ENCODE data around the gene JAK3. TPM values are rescaled to one million over a fixed set of nuclear protein-coding genes. Genes with fewer than 3 reads are reported as not detected.

JAK3 gene
- total and polyA plus RNA-seq, 2 of the 13 experiments (the other 11 are each of a cell fraction or from before 2014, with no cell fraction given): 3.4 to 18.6 TPM

DNA sequence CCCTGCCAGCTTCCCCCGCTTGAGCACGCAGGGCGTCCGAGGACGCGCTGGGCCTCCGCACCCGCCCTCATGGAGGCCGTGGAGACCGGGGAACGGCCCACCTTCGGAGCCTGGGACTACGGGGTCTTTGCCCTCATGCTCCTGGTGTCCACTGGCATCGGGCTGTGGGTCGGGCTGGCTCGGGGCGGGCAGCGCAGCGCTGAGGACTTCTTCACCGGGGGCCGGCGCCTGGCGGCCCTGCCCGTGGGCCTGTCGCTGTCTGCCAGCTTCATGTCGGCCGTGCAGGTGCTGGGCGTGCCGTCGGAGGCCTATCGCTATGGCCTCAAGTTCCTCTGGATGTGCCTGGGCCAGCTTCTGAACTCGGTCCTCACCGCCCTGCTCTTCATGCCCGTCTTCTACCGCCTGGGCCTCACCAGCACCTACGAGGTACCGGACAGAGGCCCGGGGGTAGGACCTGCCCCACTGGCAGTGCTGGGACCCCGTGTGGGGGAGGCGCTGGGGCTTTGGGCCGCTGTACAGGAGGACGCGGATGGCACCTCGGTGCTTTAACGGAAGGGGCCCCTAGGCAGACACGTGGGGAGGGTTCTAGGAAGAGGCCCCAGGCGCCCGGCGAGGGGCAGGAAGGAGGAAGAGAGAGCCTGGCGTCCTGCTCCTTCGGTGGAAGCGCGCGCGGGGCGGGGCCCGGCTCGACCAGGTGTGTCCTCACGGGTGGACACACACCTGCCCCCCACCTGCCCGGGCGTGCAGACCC is 24.6 kb upstream of the JAK3 start:
- DNase-seq (ENCODE audit: low spot score) (no peak), FAIRE-seq (no peak), ATAC-seq (no peak)
- no TSS peak for BruUV-seq (replicated peaks)
- Histone ChIP-seq H3K4me3 (replicated peaks in 1 of 3; ENCODE audit: insufficient read depth in 1 of 3, low read depth in 2 of 3, low read length in 3 of 3) (peak overlapping the region in 1 of 3 experiments; percentile 55; a peak in 2 of 6 replicates), H3K27me3 (ENCODE audit: control insufficient read depth in 1 of 2, insufficient read depth in 2 of 2, low read length in 2 of 2) (peaks cover 6 to 38% of the 10 kb centered on the region in 2 experiments), H3K9ac (ENCODE audit: insufficient read depth, low read depth, low read length) (no peak overlapping the region), H3K4me1 (ENCODE audit: insufficient read depth, low read length) (peaks cover 21% of the 10 kb centered on the region), H3K4me2 (ENCODE audit: low read depth, low read length) (peak overlapping the region; percentile 49; the same call in 1 of the 2 replicates), H4K20me1 (ENCODE audit: insufficient read depth, low read length) (no peaks in the 10 kb centered on the region), H3K27ac (ENCODE audit: extremely low read length, insufficient read depth, low read length) (no peak overlapping the region), H2AFZ (ENCODE audit: low read length) (no peak overlapping the region), H3K36me3 (replicated peaks in 1 of 2; ENCODE audit: control insufficient read depth in 1 of 2, insufficient read depth in 2 of 2, low read length in 2 of 2) (no peaks in the 10 kb centered on the region), H3K9me3 (ENCODE audit: low read length) (no peaks in the 10 kb centered on the region), H3K79me2 (ENCODE audit: insufficient read depth, low read length) (no peaks in the 10 kb centered on the region)
- in situ Hi-C loops (cut with HindIII; ENCODE audit: extremely low pct_ligation_motif_present, low pct_unique_long_range_greater_than_20kb) (no loop called here), intact Hi-C loops (cut with micrococcal nuclease; ENCODE audit: unreplicated experiment) (loop anchor here (5.0 kb wide), 1 partner anchor 125 kb away; no protein-coding TSS in a partner anchor)
- 24% methylated on average over 23 of the region's 61 CpGs for WGBS (ENCODE audit: low lambda C conversion rate)
- POLR2A ChIA-PET: interaction anchor here (4.3 kb wide), 1 partner anchor 13 kb away, joined by 26 read pairs; the partner anchor contains the start of gene RPL18A
- CTCF ChIA-PET (ENCODE audit: low intra/inter-chr PET ratio, low total read pairs): no interaction called here
- no peak for TF ChIP-seq RXRA (CRISPR knock-in tag; IDR thresholded peaks at IDR 0.05)
- TF ChIP-seq, protein P1, sequence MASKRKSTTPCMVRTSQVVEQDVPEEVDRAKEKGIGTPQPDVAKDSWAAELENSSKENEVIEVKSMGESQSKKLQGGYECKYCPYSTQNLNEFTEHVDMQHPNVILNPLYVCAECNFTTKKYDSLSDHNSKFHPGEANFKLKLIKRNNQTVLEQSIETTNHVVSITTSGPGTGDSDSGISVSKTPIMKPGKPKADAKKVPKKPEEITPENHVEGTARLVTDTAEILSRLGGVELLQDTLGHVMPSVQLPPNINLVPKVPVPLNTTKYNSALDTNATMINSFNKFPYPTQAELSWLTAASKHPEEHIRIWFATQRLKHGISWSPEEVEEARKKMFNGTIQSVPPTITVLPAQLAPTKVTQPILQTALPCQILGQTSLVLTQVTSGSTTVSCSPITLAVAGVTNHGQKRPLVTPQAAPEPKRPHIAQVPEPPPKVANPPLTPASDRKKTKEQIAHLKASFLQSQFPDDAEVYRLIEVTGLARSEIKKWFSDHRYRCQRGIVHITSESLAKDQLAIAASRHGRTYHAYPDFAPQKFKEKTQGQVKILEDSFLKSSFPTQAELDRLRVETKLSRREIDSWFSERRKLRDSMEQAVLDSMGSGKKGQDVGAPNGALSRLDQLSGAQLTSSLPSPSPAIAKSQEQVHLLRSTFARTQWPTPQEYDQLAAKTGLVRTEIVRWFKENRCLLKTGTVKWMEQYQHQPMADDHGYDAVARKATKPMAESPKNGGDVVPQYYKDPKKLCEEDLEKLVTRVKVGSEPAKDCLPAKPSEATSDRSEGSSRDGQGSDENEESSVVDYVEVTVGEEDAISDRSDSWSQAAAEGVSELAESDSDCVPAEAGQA (IDR thresholded peaks at IDR 0.05; ENCODE audit: low read depth): no peak
- TF ChIP-seq, protein P1 (CRISPR knock-in tag; IDR thresholded peaks at IDR 0.05; ENCODE audit: borderline replicate concordance): no peak
- no peak for TF ChIP-seq SUZ12 (IDR thresholded peaks at IDR 0.05; ENCODE audit: low read depth, low read length)
- TF ChIP-seq ZC3H13 (CRISPR knock-in tag; IDR thresholded peaks at IDR 0.05): no peak
- TF ChIP-seq, protein P2, sequence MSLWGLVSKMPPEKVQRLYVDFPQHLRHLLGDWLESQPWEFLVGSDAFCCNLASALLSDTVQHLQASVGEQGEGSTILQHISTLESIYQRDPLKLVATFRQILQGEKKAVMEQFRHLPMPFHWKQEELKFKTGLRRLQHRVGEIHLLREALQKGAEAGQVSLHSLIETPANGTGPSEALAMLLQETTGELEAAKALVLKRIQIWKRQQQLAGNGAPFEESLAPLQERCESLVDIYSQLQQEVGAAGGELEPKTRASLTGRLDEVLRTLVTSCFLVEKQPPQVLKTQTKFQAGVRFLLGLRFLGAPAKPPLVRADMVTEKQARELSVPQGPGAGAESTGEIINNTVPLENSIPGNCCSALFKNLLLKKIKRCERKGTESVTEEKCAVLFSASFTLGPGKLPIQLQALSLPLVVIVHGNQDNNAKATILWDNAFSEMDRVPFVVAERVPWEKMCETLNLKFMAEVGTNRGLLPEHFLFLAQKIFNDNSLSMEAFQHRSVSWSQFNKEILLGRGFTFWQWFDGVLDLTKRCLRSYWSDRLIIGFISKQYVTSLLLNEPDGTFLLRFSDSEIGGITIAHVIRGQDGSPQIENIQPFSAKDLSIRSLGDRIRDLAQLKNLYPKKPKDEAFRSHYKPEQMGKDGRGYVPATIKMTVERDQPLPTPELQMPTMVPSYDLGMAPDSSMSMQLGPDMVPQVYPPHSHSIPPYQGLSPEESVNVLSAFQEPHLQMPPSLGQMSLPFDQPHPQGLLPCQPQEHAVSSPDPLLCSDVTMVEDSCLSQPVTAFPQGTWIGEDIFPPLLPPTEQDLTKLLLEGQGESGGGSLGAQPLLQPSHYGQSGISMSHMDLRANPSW (CRISPR knock-in tag; IDR thresholded peaks at IDR 0.05; ENCODE audit: borderline replicate concordance): no peak
- TF ChIP-seq, protein P3, sequence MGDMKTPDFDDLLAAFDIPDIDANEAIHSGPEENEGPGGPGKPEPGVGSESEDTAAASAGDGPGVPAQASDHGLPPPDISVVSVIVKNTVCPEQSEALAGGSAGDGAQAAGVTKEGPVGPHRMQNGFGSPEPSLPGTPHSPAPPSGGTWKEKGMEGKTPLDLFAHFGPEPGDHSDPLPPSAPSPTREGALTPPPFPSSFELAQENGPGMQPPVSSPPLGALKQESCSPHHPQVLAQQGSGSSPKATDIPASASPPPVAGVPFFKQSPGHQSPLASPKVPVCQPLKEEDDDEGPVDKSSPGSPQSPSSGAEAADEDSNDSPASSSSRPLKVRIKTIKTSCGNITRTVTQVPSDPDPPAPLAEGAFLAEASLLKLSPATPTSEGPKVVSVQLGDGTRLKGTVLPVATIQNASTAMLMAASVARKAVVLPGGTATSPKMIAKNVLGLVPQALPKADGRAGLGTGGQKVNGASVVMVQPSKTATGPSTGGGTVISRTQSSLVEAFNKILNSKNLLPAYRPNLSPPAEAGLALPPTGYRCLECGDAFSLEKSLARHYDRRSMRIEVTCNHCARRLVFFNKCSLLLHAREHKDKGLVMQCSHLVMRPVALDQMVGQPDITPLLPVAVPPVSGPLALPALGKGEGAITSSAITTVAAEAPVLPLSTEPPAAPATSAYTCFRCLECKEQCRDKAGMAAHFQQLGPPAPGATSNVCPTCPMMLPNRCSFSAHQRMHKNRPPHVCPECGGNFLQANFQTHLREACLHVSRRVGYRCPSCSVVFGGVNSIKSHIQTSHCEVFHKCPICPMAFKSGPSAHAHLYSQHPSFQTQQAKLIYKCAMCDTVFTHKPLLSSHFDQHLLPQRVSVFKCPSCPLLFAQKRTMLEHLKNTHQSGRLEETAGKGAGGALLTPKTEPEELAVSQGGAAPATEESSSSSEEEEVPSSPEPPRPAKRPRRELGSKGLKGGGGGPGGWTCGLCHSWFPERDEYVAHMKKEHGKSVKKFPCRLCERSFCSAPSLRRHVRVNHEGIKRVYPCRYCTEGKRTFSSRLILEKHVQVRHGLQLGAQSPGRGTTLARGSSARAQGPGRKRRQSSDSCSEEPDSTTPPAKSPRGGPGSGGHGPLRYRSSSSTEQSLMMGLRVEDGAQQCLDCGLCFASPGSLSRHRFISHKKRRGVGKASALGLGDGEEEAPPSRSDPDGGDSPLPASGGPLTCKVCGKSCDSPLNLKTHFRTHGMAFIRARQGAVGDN (CRISPR knock-in tag; IDR thresholded peaks at IDR 0.05): peak; percentile 21
- TF ChIP-seq, protein P4, sequence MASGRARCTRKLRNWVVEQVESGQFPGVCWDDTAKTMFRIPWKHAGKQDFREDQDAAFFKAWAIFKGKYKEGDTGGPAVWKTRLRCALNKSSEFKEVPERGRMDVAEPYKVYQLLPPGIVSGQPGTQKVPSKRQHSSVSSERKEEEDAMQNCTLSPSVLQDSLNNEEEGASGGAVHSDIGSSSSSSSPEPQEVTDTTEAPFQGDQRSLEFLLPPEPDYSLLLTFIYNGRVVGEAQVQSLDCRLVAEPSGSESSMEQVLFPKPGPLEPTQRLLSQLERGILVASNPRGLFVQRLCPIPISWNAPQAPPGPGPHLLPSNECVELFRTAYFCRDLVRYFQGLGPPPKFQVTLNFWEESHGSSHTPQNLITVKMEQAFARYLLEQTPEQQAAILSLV (CRISPR knock-in tag; IDR thresholded peaks at IDR 0.05; ENCODE audit: borderline replicate concordance): no peak
- no peak for TF ChIP-seq KDM1A (CRISPR knock-in tag; IDR thresholded peaks at IDR 0.05)
